OCI-LY3 (cell line): ENCODE measurements around the gene CAPN10.

Experiments used
- H2AFZ ChIP-seq: fragments of 200-600, 300-600 bp; shearing (Covaris generic); 2 replicates; pipeline ENCODE4 v1.6.0; 2014; ENCODE audit warnings: antibody characterized with exemption, low read depth, low read length
- H3K27ac ChIP-seq: fragments of 200-600, 300-600 bp; sonication (generic); 2 replicates; pipeline ENCODE4 v1.5.1; 2014; ENCODE audit warnings: mild to moderate bottlenecking, low read length, moderate library complexity, mixed read lengths
- H3K27me3 ChIP-seq: fragments of 200-600, 300-600 bp; sonication (generic); 2 replicates; pipeline ENCODE4 v1.6.1; 2014; ENCODE audit warnings: low read depth, low read length, mixed read lengths
- H3K36me3 ChIP-seq: fragments of 200-600, 300-600 bp; sonication (generic); replicated peaks from 2 replicates; pipeline ENCODE3; 2014; ENCODE audit warnings: low read depth, low read length, mixed read lengths
- H3K4me1 ChIP-seq: fragments of 300-600, 200-600 bp; sonication (generic); 2 replicates; pipeline ENCODE4 v1.6.1; 2014; ENCODE audit warnings: low read length, mixed read lengths
- H3K4me2 ChIP-seq: fragments of 200-600, 300-600 bp; sonication (generic); 2 replicates; pipeline ENCODE4 v1.6.1; 2014; ENCODE audit warnings: low read length, mixed read lengths
- H3K4me3 ChIP-seq: fragments of 300-600, 200-600 bp; sonication (generic); 2 replicates; pipeline ENCODE4 v1.5.1; 2014; ENCODE audit warnings: antibody characterized with exemption, mild to moderate bottlenecking, low read length, moderate library complexity
- H3K79me2 ChIP-seq: fragments of 300-600, 200-600 bp; shearing (Covaris generic); 2 replicates; pipeline ENCODE4 v1.6.1; 2014; ENCODE audit warnings: mild to moderate bottlenecking, low read length, mixed read lengths
- H3K9ac ChIP-seq: fragments of 300-600, 200-600 bp; shearing (Covaris generic); 2 replicates; pipeline ENCODE4 v1.6.0; 2014; ENCODE audit warnings: mild to moderate bottlenecking, low read length, moderate library complexity
- H3K9me3 ChIP-seq: fragments of 200-600, 300-600 bp; shearing (Covaris generic); 2 replicates; pipeline ENCODE4 v1.6.1; 2014; ENCODE audit warnings: low read length, mixed read lengths; ENCODE audit not compliant: insufficient read depth
- H4K20me1 ChIP-seq: fragments of 200-600, 300-600 bp; sonication (generic); 2 replicates; pipeline ENCODE4 v1.6.1; 2016; ENCODE audit warnings: low read length, mixed read lengths; ENCODE audit not compliant: insufficient read depth
- EZH2phosphoT487 ChIP-seq: fragments of 200-600 bp; shearing (Covaris generic); IDR thresholded peaks from 2 replicates; pipeline ENCODE4 v1.6.1; 2018; ENCODE audit warnings: antibody characterized with exemption, mixed run types, low read depth
- TF ChIP-seq, protein P1 (sequence below): fragments of 200-600, 300-600 bp; sonication (generic); IDR thresholded peaks from 2 replicates; pipeline ENCODE4 v1.5.1; 2014; ENCODE audit warnings: antibody characterized with exemption, low read length, low read depth

Gene CAPN10

DNA sequence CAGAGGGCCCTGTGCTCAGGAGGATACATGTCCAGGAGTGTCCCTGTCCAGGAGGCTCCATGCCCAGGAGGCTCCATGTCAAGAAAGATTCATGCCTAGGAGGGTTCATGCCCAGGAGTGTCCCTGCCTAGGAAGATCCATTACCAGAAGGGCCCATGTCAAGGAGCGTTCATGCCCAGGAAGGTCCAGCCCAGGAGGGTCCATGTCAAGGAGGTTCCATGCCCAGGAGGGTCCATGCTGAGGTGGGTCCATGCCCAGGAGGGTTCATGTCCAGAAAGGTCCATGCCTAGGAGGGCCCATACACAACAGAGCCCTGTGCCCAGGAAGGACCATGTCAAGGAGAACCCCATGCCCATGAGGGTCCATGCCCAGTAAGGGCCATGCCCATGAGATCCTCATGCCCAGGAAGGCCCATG is 45.8 kb downstream of the CAPN10 start:
- Histone ChIP-seq H2AFZ (no peak overlapping the region), H3K27ac (no peak overlapping the region), H3K36me3 (no peaks in the 10 kb centered on the region), H3K4me2 (no peak overlapping the region), H3K9me3 (no peaks in the 10 kb centered on the region), H3K4me3 (no peak overlapping the region), H3K79me2 (no peaks in the 10 kb centered on the region), H3K27me3 (no peaks in the 10 kb centered on the region), H4K20me1 (no peaks in the 10 kb centered on the region), H3K9ac (no peak overlapping the region), H3K4me1 (no peaks in the 10 kb centered on the region)
- no peak for TF ChIP-seq EZH2phosphoT487
- TF ChIP-seq, protein P1, sequence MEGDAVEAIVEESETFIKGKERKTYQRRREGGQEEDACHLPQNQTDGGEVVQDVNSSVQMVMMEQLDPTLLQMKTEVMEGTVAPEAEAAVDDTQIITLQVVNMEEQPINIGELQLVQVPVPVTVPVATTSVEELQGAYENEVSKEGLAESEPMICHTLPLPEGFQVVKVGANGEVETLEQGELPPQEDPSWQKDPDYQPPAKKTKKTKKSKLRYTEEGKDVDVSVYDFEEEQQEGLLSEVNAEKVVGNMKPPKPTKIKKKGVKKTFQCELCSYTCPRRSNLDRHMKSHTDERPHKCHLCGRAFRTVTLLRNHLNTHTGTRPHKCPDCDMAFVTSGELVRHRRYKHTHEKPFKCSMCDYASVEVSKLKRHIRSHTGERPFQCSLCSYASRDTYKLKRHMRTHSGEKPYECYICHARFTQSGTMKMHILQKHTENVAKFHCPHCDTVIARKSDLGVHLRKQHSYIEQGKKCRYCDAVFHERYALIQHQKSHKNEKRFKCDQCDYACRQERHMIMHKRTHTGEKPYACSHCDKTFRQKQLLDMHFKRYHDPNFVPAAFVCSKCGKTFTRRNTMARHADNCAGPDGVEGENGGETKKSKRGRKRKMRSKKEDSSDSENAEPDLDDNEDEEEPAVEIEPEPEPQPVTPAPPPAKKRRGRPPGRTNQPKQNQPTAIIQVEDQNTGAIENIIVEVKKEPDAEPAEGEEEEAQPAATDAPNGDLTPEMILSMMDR: no peak

DNA sequence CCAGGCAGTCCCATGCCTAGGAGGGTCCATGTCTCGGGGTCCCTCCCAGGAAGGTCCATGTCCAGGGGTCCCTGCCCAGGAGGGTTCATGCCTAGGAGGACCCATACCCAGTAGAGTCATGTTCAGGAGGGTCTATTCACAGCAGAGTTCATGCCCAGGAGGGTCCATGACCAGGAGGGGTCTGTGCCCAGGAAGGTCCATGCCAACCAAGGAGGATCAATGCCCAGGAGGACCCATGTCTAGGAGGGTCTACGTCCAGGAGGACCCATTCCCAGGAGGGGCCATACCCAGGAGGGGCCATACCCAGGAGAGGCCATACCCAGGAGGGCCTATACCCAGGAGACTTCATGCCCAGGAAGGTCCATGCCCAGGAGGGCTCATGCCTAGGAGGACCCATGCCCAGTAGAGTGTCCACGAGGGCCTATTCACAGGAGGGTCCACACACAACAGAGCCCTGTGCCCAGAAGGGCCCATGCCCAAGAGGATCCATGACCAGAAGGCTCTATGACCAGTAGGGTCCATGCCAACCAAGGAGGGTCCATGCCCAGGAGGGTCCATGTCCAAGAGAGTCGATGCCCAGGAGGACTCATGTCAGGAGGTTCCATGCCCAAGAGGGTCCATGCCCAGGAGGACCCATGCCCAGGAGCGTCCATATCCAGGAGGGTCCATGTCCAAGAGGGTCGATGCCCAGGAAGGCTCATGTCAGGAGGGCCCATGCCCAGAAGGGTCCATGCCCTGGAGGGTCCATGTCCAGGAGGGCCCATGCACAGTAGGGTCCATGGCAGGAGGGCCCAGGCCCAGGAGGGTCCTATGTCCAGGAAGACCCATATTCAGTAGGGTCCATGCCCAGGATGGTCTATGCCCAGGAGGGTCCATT is 48.8 kb downstream of the CAPN10 start:
- Histone ChIP-seq H3K4me1 (no peaks in the 10 kb centered on the region), H3K9ac (no peak overlapping the region), H3K4me3 (no peak overlapping the region), H3K27me3 (no peaks in the 10 kb centered on the region), H2AFZ (no peak overlapping the region), H3K27ac (no peak overlapping the region), H3K9me3 (no peaks in the 10 kb centered on the region), H3K36me3 (no peaks in the 10 kb centered on the region), H3K79me2 (no peaks in the 10 kb centered on the region), H4K20me1 (no peaks in the 10 kb centered on the region), H3K4me2 (no peak overlapping the region)
- no peak for TF ChIP-seq EZH2phosphoT487
- TF ChIP-seq, protein P1: no peak

DNA sequence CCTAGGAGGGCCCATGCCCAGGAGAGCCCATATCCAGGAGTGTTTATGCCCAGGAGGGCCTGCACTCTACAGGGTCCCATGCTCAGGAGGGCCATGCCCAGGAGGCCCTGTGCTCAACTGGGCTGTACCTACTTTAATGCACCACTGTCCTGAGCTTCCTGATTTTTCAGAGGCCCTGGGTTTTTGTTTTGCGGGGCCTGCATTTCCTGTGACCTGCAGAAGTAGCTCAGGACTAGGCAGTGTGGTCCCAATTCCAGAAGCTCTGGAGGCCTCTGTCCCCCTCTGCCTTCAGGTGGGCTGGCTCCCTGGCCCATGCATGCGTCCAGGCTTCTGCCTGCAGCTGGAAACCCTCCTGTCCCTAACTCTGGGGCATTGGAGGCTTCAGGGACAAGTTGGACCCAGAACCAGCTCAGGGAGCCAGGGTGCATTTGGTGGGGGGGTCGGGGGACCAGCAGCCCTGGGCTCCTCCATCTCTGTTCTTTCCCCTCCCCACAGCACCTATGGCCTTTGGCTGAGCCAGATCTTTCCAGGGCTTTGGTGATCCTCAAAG is 49.5 kb downstream of the CAPN10 start:
- Histone ChIP-seq H3K79me2 (no peaks in the 10 kb centered on the region), H3K9ac (no peak overlapping the region), H3K27ac (no peak overlapping the region), H2AFZ (no peak overlapping the region), H3K36me3 (no peaks in the 10 kb centered on the region), H4K20me1 (no peaks in the 10 kb centered on the region), H3K9me3 (no peaks in the 10 kb centered on the region), H3K4me3 (no peak overlapping the region), H3K4me2 (no peak overlapping the region), H3K4me1 (no peaks in the 10 kb centered on the region), H3K27me3 (no peaks in the 10 kb centered on the region)
- TF ChIP-seq EZH2phosphoT487: no peak
- TF ChIP-seq, protein P1: no peak

DNA sequence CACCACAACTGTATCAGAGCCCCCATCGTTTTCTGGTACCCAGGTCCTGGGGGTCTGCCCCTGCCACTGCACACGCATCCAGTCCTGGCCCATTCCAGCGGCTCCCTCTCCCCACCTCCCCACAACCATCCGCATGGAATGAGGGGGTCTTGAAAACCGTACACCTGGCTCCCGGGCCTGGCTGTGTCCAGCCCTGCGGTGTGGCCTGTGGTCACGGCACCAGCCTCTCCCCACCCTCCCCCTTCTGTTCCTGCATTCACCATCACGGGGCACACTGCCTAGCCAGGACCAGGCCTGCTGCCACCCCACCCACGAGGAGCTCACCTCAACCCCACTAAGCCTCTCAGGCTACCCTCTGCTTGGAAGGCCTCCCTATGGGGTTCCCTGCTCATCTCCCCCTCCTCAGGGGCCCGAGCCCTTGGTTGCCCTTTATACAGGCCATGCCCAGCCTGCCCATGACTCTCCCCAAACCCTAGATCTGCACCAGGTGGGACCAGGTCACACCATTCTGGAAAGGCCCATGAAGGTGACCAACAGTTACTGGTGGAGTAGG is 50.1 kb downstream of the CAPN10 start:
- H3K27me3 ChIP-seq: no peaks in the 10 kb centered on the region
- no peaks in the 10 kb centered on the region for H4K20me1 ChIP-seq
- H3K9me3 ChIP-seq: no peaks in the 10 kb centered on the region
- TF ChIP-seq, protein P1: no peak
- no peak for TF ChIP-seq EZH2phosphoT487
- H3K79me2 ChIP-seq: no peaks in the 10 kb centered on the region
- H3K9ac ChIP-seq: no peak overlapping the region
- no peak overlapping the region for H3K4me3 ChIP-seq
- H3K4me2 ChIP-seq: no peak overlapping the region
- no peak overlapping the region for H2AFZ ChIP-seq
- no peaks in the 10 kb centered on the region for H3K36me3 ChIP-seq
- no peak overlapping the region for H3K27ac ChIP-seq
- no peaks in the 10 kb centered on the region for H3K4me1 ChIP-seq
